Neuronal stem cell (in vitro differentiated cells): ENCODE results near the gene SNX24.

Source experiments
- DNase-seq: peaks from one replicate; pipeline ENCODE4 v3.0.0-alpha.2; 2013; ENCODE audit warnings: low spot score
- H2AFZ ChIP-seq: one replicate; pipeline ENCODE4 v1.6.1; 2013; ENCODE audit warnings: mild to moderate bottlenecking, low read length, inconsistent platforms
- H2AK5ac ChIP-seq: 2 replicates; pipeline ENCODE4 v1.6.1; 2013; ENCODE audit warnings: low read depth, mild to moderate bottlenecking, inconsistent platforms, low read length, moderate library complexity, mixed read lengths
- H2BK120ac ChIP-seq: 2 replicates; pipeline ENCODE4 v1.6.1; 2013; ENCODE audit warnings: low read depth, mild to moderate bottlenecking, inconsistent platforms, low read length, moderate library complexity, mixed read lengths
- H2BK12ac ChIP-seq: one replicate; pipeline ENCODE4 v1.6.1; 2013; ENCODE audit warnings: low read length, inconsistent platforms
- H2BK15ac ChIP-seq: 2 replicates; pipeline ENCODE4 v1.6.1; 2013; ENCODE audit warnings: mild to moderate bottlenecking, low read length, inconsistent platforms, mixed read lengths
- H2BK5ac ChIP-seq: one replicate; pipeline ENCODE4 v1.6.1; 2013; ENCODE audit warnings: inconsistent platforms, mild to moderate bottlenecking, low read length, moderate library complexity
- H3K14ac ChIP-seq: one replicate; pipeline ENCODE4 v1.6.1; 2013; ENCODE audit warnings: low read length, inconsistent platforms
- H3K18ac ChIP-seq: 2 replicates; pipeline ENCODE4 v1.6.1; 2013; ENCODE audit warnings: low read length, inconsistent platforms
- H3K23ac ChIP-seq: 2 replicates; pipeline ENCODE4 v1.6.1; 2013; ENCODE audit warnings: low read depth, mild to moderate bottlenecking, mixed read lengths, low read length, inconsistent platforms; ENCODE audit not compliant: poor library complexity
- H3K27ac ChIP-seq: replicated peaks from 3 replicates; pipeline ENCODE4 v1.5.1; 2013; ENCODE audit warnings: low read length, inconsistent platforms
- H3K27me3 ChIP-seq, 3 experiments: 2 replicates each; pipeline ENCODE4 v1.6.1; 2013; ENCODE audit warnings: low read length in 3 of 3, mild to moderate bottlenecking in 2 of 3, inconsistent platforms in 1 of 3, low read depth in 1 of 3, mixed read lengths in 1 of 3, moderate library complexity in 1 of 3; ENCODE audit not compliant: control insufficient read depth in 3 of 3, insufficient read depth in 3 of 3
- H3K36me3 ChIP-seq, 2 donors: replicated peaks in 1 of 2; 2 replicates each; pipeline ENCODE4 v1.6.1; 2013; ENCODE audit warnings: low read length in 2 of 2; ENCODE audit not compliant: control insufficient read depth in 2 of 2, insufficient read depth in 2 of 2
- H3K4ac ChIP-seq: 2 replicates; pipeline ENCODE4 v1.6.1; 2013; ENCODE audit warnings: inconsistent platforms, mild to moderate bottlenecking, low read length, moderate library complexity
- H3K4me1 ChIP-seq, 2 donors: 1 replicate in 1 of 2; 2 replicates in 1 of 2; pipeline ENCODE4 v1.6.1; 2013; ENCODE audit warnings: low read length in 2 of 2, low read depth in 1 of 2; ENCODE audit not compliant: control insufficient read depth in 2 of 2, insufficient read depth in 1 of 2
- H3K4me2 ChIP-seq: one replicate; pipeline ENCODE4 v1.6.1; 2013; ENCODE audit warnings: mild to moderate bottlenecking, low read length, inconsistent platforms; ENCODE audit not compliant: insufficient read depth, poor library complexity, severe bottlenecking
- H3K4me3 ChIP-seq, 2 donors: 2 replicates each; pipeline ENCODE4 v1.5.1; 2013; ENCODE audit warnings: low read length in 2 of 2, mild to moderate bottlenecking in 2 of 2, inconsistent platforms in 1 of 2, moderate library complexity in 1 of 2
- H3K79me1 ChIP-seq: one replicate; pipeline ENCODE4 v1.6.1; 2013; ENCODE audit warnings: low read depth, mild to moderate bottlenecking, inconsistent platforms, low read length, moderate library complexity
- H3K9ac ChIP-seq: one replicate; pipeline ENCODE4 v1.6.1; 2013; ENCODE audit warnings: mild to moderate bottlenecking, low read depth, low read length, inconsistent platforms; ENCODE audit not compliant: poor library complexity
- H3K9me3 ChIP-seq, 2 donors: replicated peaks in 1 of 2; 2 replicates each; pipeline versions ENCODE3 to v1.6.1; 2013; ENCODE audit warnings: low read length in 2 of 2, mild to moderate bottlenecking in 2 of 2, inconsistent platforms in 1 of 2, low read depth in 1 of 2, mixed read lengths in 1 of 2, moderate library complexity in 1 of 2; ENCODE audit not compliant: control insufficient read depth in 2 of 2, insufficient read depth in 1 of 2
- H4K8ac ChIP-seq: one replicate; pipeline ENCODE4 v1.6.1; 2013; ENCODE audit warnings: low read depth, mild to moderate bottlenecking, inconsistent platforms, low read length, moderate library complexity
- H4K91ac ChIP-seq: one replicate; pipeline ENCODE4 v1.6.1; 2013; ENCODE audit warnings: low read length, low read depth, mild to moderate bottlenecking, inconsistent platforms; ENCODE audit not compliant: poor library complexity
- WGBS, 2 donors: extraction: QIAGEN DNeasy Blood & Tissue Kit; methylation state at CpG; one replicate each; pipeline ENCODE4 v1.1.7; 2013; ENCODE audit warnings: missing lambda C conversion rate in 2 of 2, mixed read lengths in 1 of 2; ENCODE audit not compliant: insufficient read length in 2 of 2, insufficient replicate concordance in 1 of 2; ENCODE audit errors: extremely low coverage in 2 of 2; 5-methylcytosine and 5-hydroxymethylcytosine counted together

SNX24 gene

GRCh38 chr5:122999947-123000563 is 154.6 kb downstream of the SNX24 start:
- no peaks in the 10 kb centered on the region for H3K79me1 ChIP-seq
- no peak overlapping the region for H2AK5ac ChIP-seq
- H3K14ac ChIP-seq, result no peak overlapping the region
- no peak overlapping the region for H3K23ac ChIP-seq
- H2BK120ac ChIP-seq, result no peak overlapping the region
- no peaks in the 10 kb centered on the region for H3K9me3 ChIP-seq
- H3K4me1 ChIP-seq, result peaks cover 0 to 5% of the 10 kb centered on the region in 2 donors
- no peak overlapping the region for H3K4ac ChIP-seq
- no peak overlapping the region for H3K27ac ChIP-seq
- H2BK5ac ChIP-seq, result no peak overlapping the region
- H3K27me3 ChIP-seq, result no peaks in the 10 kb centered on the region
- no peak overlapping the region for H2AFZ ChIP-seq
- H2BK12ac ChIP-seq, result no peak overlapping the region
- H3K36me3 ChIP-seq, result no peaks in the 10 kb centered on the region
- H3K9ac ChIP-seq, result no peak overlapping the region
- H4K8ac ChIP-seq, result no peak overlapping the region
- WGBS, 2 donors, result no CpG with 5 or more reads among the region's 10 CpGs
- no peak overlapping the region for H2BK15ac ChIP-seq
- DNase-seq, result peak; percentile 33
- no peak overlapping the region for H3K18ac ChIP-seq
- H3K4me3 ChIP-seq, result no peak overlapping the region
- no peak overlapping the region for H4K91ac ChIP-seq
- no peak overlapping the region for H3K4me2 ChIP-seq

- no peak overlapping the region for H2BK120ac ChIP-seq
- H3K9ac ChIP-seq, result no peak overlapping the region
- H2AK5ac ChIP-seq, result no peak overlapping the region
- H3K27me3 ChIP-seq, result no peaks in the 10 kb centered on the region
- H3K27ac ChIP-seq, result no peak overlapping the region
- H2AFZ ChIP-seq, result no peak overlapping the region
- no peak overlapping the region for H3K4me3 ChIP-seq
- H3K23ac ChIP-seq, result no peak overlapping the region
- no peak overlapping the region for H3K4me2 ChIP-seq
- no peaks in the 10 kb centered on the region for H3K79me1 ChIP-seq
- no peak overlapping the region for H4K8ac ChIP-seq
- DNase-seq, result no peak
- H3K36me3 ChIP-seq, result no peaks in the 10 kb centered on the region
- no peak overlapping the region for H3K18ac ChIP-seq
- H2BK5ac ChIP-seq, result no peak overlapping the region
- no peak overlapping the region for H3K14ac ChIP-seq
- H3K4me1 ChIP-seq, result peaks cover 0 to 5% of the 10 kb centered on the region in 2 donors
- H2BK12ac ChIP-seq, result no peak overlapping the region
- H4K91ac ChIP-seq, result no peak overlapping the region
- no peak overlapping the region for H2BK15ac ChIP-seq
- H3K4ac ChIP-seq, result no peak overlapping the region
- WGBS, 2 donors, result no CpG with 5 or more reads among the region's 1 CpG
- no peaks in the 10 kb centered on the region for H3K9me3 ChIP-seq
Observed at GRCh38 chr5:123000731-123001130, 155.3 kb downstream of the SNX24 start.

GRCh38 chr5:123001808-123002207 is 156.4 kb downstream of the SNX24 start:
- no peak overlapping the region for H3K4ac ChIP-seq
- H4K8ac ChIP-seq, result no peak overlapping the region
- no peak overlapping the region for H2BK5ac ChIP-seq
- no CpG with 5 or more reads among the region's 7 CpGs for WGBS, 2 donors
- no peaks in the 10 kb centered on the region for H3K79me1 ChIP-seq
- H3K9me3 ChIP-seq, result no peaks in the 10 kb centered on the region
- no peaks in the 10 kb centered on the region for H3K27me3 ChIP-seq
- H3K23ac ChIP-seq, result no peak overlapping the region
- H2AK5ac ChIP-seq, result no peak overlapping the region
- H3K4me2 ChIP-seq, result no peak overlapping the region
- no peak overlapping the region for H2BK15ac ChIP-seq
- H4K91ac ChIP-seq, result no peak overlapping the region
- H3K36me3 ChIP-seq, result no peaks in the 10 kb centered on the region
- H2BK12ac ChIP-seq, result no peak overlapping the region
- no peak for DNase-seq
- no peak overlapping the region for H3K9ac ChIP-seq
- no peak overlapping the region for H3K27ac ChIP-seq
- H3K4me1 ChIP-seq, result peaks cover 0 to 5% of the 10 kb centered on the region in 2 donors
- no peak overlapping the region for H3K4me3 ChIP-seq
- H3K18ac ChIP-seq, result no peak overlapping the region
- H2BK120ac ChIP-seq, result no peak overlapping the region
- no peak overlapping the region for H2AFZ ChIP-seq
- no peak overlapping the region for H3K14ac ChIP-seq

- H3K36me3 ChIP-seq, result no peaks in the 10 kb centered on the region
- H3K27ac ChIP-seq, result no peak overlapping the region
- no peak overlapping the region for H3K18ac ChIP-seq
- H3K23ac ChIP-seq, result no peak overlapping the region
- no peak overlapping the region for H2BK120ac ChIP-seq
- H2BK12ac ChIP-seq, result no peak overlapping the region
- H4K8ac ChIP-seq, result no peak overlapping the region
- peaks cover 0 to 14% of the 10 kb centered on the region in 2 donors for H3K4me1 ChIP-seq
- no peak overlapping the region for H4K91ac ChIP-seq
- no peak overlapping the region for H2BK15ac ChIP-seq
- no peak overlapping the region for H3K4ac ChIP-seq
- H2AFZ ChIP-seq, result no peak overlapping the region
- no peak for DNase-seq
- H3K14ac ChIP-seq, result no peak overlapping the region
- H2BK5ac ChIP-seq, result no peak overlapping the region
- no peak overlapping the region for H3K9ac ChIP-seq
- no peaks in the 10 kb centered on the region for H3K27me3 ChIP-seq
- no peaks in the 10 kb centered on the region for H3K9me3 ChIP-seq
- WGBS, 2 donors, result no CpG with 5 or more reads among the region's 6 CpGs
- no peak overlapping the region for H3K4me2 ChIP-seq
- no peaks in the 10 kb centered on the region for H3K79me1 ChIP-seq
- H2AK5ac ChIP-seq, result no peak overlapping the region
- H3K4me3 ChIP-seq, result no peak overlapping the region
Observed at GRCh38 chr5:123007182-123007581, 161.8 kb downstream of the SNX24 start.
